ENCODE data around the gene KRT85. TPM values are rescaled to one million over a fixed set of nuclear protein-coding genes. Genes with fewer than 3 reads are reported as not detected.

The KRT85 gene
- total and polyA plus RNA-seq, 2 of the 13 experiments (the other 11 are each of a cell fraction or from before 2014, with no cell fraction given), result not detected

DNA sequence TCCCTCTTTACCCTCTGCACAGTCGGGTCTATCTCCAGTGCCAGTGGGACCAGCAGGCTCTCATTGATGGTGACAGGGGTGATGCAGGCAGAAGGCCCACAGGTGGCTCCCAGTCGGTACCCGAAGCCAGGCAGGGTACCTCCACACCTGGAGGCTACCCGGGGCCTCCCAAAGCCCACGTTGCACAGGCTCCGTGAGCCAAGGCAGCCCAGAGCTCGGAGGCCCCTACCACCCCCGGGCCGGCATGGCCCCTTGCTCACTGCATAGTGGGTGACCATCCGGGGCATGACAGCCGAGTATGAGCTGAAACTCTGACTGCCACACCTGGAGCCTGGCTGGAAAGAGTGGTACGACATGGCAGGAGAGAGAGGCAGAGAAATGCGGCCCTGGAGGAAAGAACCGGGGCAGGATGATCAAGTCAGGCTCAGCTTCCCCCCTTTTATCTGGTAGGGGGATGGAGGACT lies 38.7 kb upstream of the KRT85 start, which contains the start of gene KRT82:
Gene KRT82, minus strand, starts transcription at position 414 of the 464 bp plus-strand sequence. Its CDS starts 58 bp downstream, at position 356.
- H2AFZ ChIP-seq (ENCODE audit: low read length), result no peak within 1 kb of the TSS
- H3K9ac ChIP-seq (ENCODE audit: insufficient read depth, low read depth, low read length), result no peak within 1 kb of the TSS
- ATAC-seq, result no peak
- ChIA-PET CTCF (ENCODE audit: low intra/inter-chr PET ratio, low total read pairs) (no interaction called here), POLR2A (no interaction called here)
- no peak within 1 kb of the TSS for H3K4me3 ChIP-seq (replicated peaks in 1 of 3; ENCODE audit: insufficient read depth in 1 of 3, low read depth in 2 of 3, low read length in 3 of 3)
- H3K4me1 ChIP-seq (ENCODE audit: insufficient read depth, low read length), result no peaks in the 10 kb centered on the region
- H3K36me3 ChIP-seq (replicated peaks in 1 of 2; ENCODE audit: control insufficient read depth in 1 of 2, insufficient read depth in 2 of 2, low read length in 2 of 2), result no peaks in the 10 kb centered on the region
- H4K20me1 ChIP-seq (ENCODE audit: insufficient read depth, low read length), result 0 out of 2 replicates have a peak, but pooled peaks cover 2% of the 10 kb centered on the region
- H3K27ac ChIP-seq (ENCODE audit: extremely low read length, insufficient read depth, low read length), result no peak within 1 kb of the TSS
- no peak within 1 kb of the TSS for H3K4me2 ChIP-seq (ENCODE audit: low read depth, low read length)
- peaks cover 1 to 16% of the 10 kb centered on the region in 2 experiments; a peak in 3 of 5 replicates for H3K27me3 ChIP-seq (ENCODE audit: control insufficient read depth in 1 of 2, insufficient read depth in 2 of 2, low read length in 2 of 2)
- no peaks in the 10 kb centered on the region for H3K79me2 ChIP-seq (ENCODE audit: insufficient read depth, low read length)
- H3K9me3 ChIP-seq (ENCODE audit: low read length), result no peaks in the 10 kb centered on the region
- FAIRE-seq, result no peak
- intact Hi-C loops (cut with micrococcal nuclease; ENCODE audit: unreplicated experiment) (no loop called here), in situ Hi-C loops (cut with HindIII; ENCODE audit: extremely low pct_ligation_motif_present, low pct_unique_long_range_greater_than_20kb) (no loop called here)
- 33% methylated on average over 11 of the region's 14 CpGs for WGBS (ENCODE audit: low lambda C conversion rate)
- BruUV-seq (replicated peaks), result no TSS peak
- DNase-seq (ENCODE audit: low spot score), result no peak
- TF ChIP-seq CCAR2 (optimal IDR thresholded peaks at IDR 0.05; ENCODE audit: low read depth, low read length), result no peak
- no peak for TF ChIP-seq ZNF780A (CRISPR knock-in tag; IDR thresholded peaks at IDR 0.05)
- no peak for TF ChIP-seq ZNF383 (CRISPR knock-in tag; IDR thresholded peaks at IDR 0.05; ENCODE audit: borderline replicate concordance)
- TF ChIP-seq ZNF766 (CRISPR knock-in tag; IDR thresholded peaks at IDR 0.05; ENCODE audit: borderline replicate concordance), result no peak
- TF ChIP-seq U2AF2 (IDR thresholded peaks at IDR 0.05; ENCODE audit: low read depth, low read length), result no peak
- TF ChIP-seq, protein P1, sequence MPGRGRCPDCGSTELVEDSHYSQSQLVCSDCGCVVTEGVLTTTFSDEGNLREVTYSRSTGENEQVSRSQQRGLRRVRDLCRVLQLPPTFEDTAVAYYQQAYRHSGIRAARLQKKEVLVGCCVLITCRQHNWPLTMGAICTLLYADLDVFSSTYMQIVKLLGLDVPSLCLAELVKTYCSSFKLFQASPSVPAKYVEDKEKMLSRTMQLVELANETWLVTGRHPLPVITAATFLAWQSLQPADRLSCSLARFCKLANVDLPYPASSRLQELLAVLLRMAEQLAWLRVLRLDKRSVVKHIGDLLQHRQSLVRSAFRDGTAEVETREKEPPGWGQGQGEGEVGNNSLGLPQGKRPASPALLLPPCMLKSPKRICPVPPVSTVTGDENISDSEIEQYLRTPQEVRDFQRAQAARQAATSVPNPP (CRISPR knock-in tag; IDR thresholded peaks at IDR 0.05), result no peak
- TF ChIP-seq PAX8 (CRISPR knock-in tag; IDR thresholded peaks at IDR 0.05; ENCODE audit: borderline replicate concordance), result no peak
- TF ChIP-seq, protein P2, sequence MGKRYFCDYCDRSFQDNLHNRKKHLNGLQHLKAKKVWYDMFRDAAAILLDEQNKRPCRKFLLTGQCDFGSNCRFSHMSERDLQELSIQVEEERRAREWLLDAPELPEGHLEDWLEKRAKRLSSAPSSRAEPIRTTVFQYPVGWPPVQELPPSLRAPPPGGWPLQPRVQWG (CRISPR knock-in tag; IDR thresholded peaks at IDR 0.05; ENCODE audit: borderline replicate concordance, low read depth), result no peak
- TF ChIP-seq, protein P3, sequence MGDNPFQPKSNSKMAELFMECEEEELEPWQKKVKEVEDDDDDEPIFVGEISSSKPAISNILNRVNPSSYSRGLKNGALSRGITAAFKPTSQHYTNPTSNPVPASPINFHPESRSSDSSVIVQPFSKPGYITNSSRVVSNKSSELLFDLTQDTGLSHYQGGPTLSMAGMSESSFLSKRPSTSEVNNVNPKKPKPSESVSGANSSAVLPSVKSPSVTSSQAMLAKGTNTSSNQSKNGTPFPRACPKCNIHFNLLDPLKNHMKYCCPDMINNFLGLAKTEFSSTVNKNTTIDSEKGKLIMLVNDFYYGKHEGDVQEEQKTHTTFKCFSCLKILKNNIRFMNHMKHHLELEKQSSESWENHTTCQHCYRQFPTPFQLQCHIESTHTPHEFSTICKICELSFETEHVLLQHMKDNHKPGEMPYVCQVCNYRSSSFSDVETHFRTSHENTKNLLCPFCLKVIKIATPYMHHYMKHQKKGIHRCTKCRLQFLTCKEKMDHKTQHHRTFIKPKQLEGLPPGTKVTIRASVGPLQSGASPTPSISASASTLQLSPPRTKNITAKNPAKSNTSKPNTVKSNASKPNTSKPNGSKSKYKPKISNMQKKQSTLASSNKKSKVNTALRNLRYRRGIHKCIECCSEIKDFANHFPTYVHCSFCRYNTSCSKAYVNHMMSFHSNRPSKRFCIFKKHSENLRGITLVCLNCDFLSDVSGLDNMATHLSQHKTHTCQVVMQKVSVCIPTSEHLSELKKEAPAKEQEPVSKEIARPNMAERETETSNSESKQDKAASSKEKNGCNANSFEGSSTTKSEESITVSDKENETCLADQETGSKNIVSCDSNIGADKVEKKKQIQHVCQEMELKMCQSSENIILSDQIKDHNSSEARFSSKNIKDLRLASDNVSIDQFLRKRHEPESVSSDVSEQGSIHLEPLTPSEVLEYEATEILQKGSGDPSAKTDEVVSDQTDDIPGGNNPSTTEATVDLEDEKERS (CRISPR knock-in tag; IDR thresholded peaks at IDR 0.05), result no peak
- no peak for TF ChIP-seq ZSCAN25 (CRISPR knock-in tag; IDR thresholded peaks at IDR 0.05)
- no peak for TF ChIP-seq FOXK1 (CRISPR knock-in tag; IDR thresholded peaks at IDR 0.05; ENCODE audit: borderline replicate concordance, low read depth)
- TF ChIP-seq ZNF614 (CRISPR knock-in tag; IDR thresholded peaks at IDR 0.05; ENCODE audit: borderline replicate concordance), result no peak
